NCI-H446 (cell line): Measurements from ENCODE around the gene APOF.
"Not testable (repeated sequence)": the region's sequence is repeated elsewhere in the genome, so short reads cannot be mapped to it uniquely, and the experiment has no call there.

Experiments used
- DNase-seq, 2 experiments: peaks; one replicate each; lab custom pipeline; 2025; lab: John Stamatoyannopoulos, UW

The APOF gene

DNA sequence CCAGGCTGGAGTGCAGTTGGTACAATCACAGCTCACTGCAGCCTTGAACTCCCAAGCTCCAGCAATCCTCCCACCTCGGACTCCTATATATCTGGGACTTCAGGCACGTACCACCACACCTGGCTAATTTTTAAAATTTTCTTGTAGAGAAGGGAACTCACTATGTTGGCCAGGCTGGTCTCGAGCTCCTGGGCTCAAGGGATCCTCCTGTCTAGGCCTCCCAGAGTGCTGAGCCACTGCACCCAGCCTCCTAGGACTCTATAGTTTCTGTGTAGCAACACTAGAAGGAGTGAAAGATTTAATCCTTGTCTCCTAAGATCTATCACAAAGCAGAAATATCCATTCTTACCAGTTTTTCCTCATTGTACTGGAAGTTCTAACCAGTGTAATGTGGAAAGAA, 4.3 kb upstream of the APOF start:
- no peak for DNase-seq

DNA sequence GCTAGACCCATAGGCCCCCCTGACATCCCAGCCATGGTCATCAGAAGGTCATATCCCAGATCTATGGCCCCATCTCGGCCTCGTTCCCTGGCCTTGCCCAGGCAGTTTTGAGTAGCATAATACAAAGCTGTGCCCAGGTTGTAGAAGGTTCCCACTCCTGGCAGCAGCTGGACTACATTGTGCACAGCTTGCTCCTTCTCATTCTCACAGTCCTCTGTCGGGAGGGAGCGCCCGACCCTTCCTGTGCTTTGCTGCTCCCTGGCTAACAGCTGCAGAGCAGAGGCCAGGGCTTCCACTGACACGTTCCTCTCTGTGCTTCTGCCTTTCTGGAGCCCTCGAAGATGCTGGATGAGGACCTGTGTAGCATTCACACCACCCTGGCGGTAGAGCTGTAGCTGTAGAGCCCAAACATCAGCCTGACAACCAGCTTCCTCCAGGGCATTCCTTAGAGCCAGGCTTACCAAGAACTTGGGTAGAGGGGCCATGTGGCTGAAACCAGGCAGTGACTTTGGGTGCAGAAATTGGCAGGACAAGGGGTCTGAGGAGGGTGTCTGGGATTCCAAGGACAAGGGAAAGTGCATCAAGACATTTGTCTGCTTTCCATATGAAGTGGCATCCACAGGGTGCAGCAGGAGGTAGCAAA, 1.0 kb downstream of the APOF start:
- DNase-seq, result no peak

DNA sequence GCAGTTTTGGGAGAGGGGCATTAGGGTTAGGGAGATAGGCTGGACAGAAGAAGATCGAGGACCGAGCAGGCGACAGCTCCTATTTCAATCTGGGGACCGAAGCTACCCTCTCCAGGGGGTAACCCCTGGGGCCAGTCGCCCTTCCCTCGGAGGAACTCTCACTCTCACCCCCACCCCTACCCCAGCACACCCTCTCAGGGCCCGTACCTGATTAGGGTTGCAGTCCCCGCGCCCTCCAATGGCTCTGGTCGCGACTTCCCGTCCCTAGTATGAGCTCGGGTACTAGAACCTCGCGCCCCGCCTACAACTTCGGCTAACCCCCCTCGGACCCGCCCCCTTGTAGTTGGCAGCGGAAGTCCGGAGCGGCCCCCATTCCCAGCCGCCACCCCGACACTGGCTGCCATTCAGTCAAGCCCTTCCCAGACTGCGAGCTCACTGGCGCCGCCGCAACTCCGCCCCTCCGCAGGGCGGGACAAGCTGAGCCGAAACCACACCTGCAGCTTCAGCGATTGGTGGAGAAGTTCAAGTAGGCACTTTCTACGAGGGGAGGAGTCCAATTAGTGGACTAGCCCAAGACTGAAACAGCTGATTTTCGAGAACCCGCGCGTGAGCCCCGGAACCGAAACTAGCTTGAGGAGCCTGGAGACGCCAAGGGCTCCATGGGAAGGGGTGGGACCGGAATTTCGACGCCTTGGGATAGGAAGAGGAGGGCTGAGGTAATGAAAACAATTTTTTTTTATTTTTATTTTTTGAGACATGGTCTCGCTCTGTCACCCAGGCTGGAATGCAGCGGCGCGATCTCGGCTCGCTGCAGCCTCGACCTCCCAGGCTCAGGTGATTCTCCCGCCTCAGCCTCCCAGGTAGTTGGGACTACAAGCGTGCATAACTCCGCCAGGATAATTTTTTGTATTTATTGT, 2.5 kb downstream of the APOF start, which contains the start of gene STAT2:
STAT2 (minus strand) TSS at position 257 of the 917 bp plus-strand sequence. CDS start 3,536 bp downstream, outside the sequence.
- peak; percentile 95 to 99 for DNase-seq

DNA sequence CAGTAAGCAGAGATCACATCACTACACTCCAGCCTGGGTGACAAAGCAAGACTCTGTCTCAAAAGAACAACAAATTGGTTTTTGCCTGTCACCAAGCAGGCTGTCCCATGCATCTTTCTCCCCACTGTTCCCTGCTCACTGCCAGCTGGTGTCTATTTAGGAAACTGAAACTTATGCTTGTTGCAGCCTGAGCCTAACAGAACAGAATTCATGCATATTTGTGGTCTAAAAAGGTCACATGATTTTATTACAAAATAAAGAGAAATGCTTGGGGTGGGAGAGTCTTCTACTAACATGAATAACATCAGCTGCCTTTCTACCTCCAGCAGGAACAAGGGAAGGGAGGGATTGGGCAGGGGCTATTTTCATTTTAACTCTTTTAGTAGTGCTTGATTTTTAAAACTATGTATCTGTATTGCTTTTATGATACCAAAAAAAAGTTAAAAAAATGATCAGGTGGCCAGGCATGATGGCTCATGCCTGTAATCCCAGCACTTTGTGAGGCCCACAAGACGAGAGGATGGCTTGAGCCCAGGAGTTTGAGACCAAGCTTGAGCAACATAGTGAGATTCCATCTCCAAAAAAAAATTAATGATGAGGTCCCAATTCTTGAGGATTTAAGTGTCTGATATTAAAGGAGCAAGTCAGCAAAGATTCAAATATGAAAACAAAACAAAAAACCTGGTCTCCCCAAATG, 3.7 kb downstream of the APOF start:
- DNase-seq, result no peak

DNA sequence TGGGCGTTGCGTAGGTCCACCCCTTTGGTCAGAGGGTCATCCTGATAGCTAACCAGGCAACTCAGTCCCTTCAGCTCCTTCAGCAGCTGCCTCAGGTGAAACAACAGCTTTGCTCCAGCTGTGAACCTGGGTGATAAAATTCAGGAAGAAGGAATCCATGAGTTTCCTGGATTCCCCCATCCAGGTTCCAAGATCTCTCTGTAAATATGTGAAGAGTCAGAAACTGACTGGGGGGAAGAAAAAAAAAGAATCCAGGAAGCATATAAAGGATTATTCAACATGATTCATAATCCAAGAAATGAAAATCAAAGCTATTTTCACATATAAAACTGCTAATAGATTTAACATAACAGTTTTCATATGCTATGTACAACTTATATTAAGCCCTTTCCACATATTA, 11.3 kb downstream of the APOF start:
- no peak for DNase-seq

DNA sequence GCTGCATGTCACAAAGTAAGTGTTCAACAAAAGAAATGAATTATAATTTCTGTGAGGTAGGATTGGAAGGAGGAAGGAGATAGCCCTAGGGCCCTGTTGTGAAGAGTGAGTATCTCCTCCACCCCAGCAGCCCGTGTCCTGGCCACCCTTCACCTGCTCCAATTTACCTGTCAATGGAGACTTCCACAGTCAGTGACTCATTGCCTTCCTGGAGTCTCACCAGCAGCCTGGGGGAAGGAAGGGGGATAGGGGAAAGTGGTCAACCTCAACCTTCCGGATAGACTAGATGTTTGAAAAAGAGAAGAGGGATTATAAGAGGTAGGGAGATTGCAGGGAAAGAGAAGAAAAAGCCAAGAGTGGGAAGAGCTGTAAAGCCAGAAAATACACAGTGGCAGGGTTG, 12.0 kb downstream of the APOF start:
- DNase-seq, result no peak

GRCh38 chr12:56348776-56349175, 13.9 kb downstream of the APOF start:
- no peak for DNase-seq

DNA sequence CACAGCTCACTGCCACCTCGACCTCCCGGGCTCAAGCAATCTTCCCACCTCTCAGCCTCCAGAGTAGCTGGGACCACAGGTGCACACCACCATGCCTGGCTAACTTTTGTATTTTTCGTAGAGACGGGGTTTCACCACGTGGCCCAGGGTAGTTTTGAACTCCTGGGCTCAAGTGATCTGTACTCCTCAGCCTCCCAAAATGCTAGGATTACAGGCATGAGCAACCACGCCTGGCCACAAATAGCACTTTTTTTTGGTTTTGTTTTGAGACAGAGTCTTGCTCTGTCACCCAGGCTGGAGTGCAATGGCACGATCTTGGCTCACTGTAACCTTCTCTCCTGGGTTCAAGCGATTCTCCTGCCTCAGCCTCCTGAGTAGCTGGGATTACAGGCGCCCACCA, 15.4 kb downstream of the APOF start:
- not testable (repeated sequence) for DNase-seq

- DNase-seq, result no peak
Measured at GRCh38 chr12:56346675-56347074, 16.0 kb downstream of the APOF start.

DNA sequence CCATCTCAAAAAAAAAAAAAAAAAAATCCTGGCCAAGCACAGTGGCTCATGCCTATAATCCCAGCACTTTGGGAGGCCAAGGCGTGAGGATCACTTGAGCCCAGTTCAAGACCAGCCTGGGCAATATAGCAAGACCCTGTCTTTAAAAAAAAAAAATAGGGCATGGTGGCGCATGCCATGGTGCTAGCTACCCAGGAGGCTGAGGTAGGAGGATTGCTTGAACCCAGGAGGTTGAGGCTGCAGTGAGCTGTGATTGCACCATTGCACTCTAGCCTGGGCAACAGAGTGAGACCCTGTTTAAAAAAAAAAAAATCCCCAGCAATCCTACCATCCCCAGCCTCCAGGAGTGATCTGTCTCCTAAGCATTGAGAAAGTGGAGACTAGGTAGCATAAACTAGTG, 20.4 kb downstream of the APOF start:
- DNase-seq, result not testable (repeated sequence)

DNA sequence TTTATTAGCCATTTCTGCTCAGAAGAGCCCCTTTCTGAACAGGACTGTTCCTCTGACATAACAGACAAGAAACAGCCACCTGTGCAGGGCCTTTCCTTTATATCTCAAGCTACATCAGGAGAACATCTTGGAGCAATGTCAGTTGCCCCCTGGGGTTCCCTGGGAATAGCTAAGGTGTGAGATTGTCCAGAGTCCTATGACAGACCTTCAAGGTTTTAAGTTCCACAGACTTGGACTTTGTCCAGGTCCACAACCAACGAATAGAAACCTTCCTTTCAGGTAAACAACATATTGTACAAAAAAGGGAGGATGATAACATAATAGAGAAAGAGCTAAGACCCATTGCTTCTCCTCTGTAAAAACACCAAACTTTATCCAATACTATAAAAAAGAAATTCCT, 21.0 kb downstream of the APOF start:
- DNase-seq, result no peak

DNA sequence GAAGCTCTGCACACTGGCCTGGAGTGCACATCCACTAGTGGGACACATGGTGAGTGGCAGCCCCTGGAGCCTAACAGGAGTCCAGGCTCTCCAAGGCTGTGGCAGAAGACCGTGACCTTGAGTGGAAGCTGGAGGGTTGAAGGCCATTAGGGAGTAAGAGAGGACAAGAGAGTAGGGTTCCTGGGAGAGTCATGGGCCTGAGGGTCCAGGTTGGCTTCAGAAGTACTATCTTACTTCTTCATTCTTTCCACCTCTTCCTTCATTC, 23.6 kb downstream of the APOF start:
- DNase-seq, result no peak

GRCh38 chr12:56338308-56339157, 24.1 kb downstream of the APOF start, which contains the start of gene IL23A:
Gene IL23A, plus strand, starts transcription at chr12:56338884. Its CDS starts 161 bp downstream, at chr12:56339045.
- DNase-seq, result no peak

DNA sequence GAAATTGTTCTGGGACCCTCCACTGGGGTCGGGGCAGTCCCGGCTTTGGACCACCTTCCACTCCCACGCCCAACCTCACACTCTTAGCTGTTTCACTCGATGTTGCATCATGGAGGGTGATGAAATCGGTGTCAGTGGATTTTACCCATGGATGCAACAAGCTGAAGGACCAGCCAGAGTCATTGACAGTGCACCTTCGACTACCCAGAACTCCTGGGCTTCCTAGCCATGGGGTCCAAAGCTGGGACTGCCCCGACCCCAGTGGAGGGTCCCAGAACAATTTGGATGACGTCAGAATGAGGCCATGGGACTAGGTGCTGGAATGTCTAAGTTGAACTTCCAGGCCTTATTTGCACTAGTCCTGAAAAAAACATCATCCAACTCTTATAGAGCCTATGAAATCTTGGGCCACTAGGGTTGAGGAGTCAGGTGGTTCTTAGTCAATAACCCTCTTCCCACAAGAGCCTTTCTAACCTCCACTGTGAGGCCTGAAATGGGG, 24.9 kb downstream of the APOF start:
- DNase-seq, result no peak

DNA sequence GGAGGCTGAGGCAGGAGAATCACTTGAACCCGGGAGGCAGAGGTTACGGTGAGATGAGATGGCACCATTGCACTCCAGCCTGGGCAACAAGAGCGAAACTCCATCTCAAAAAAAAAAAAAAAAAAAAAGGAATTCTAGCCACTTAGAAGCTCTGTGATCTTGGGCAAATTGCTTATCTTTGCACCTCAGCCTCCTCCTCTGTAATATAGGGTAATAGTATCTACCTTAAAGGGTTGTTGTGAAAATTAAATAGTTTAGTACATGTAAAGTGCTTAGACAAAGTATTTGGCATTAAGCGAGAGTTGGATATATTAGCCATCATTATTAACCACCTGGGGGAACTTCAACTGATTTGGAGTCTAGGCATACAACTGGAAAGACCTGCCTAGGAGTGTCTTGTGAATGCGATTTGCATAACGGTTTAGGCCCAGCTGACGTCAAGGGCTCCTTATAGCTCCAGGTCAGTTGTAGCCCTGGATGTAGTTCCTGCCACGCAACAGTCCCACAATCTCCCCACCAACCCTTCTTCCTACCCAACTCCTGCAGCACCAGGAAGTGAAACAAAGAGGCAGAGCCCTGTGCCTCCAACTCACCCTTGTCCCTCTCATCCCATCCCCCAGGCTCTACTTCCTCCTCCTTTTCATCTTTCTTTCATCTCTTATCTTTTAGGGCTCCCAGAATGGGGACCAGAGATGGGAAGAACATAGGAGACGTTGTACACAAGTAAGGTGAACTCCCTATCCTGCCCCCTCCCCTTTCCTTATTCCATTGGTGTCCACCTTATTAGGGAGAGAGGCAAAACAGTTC, 26.1 kb downstream of the APOF start:
- DNase-seq, result no peak

GRCh38 chr12:56335527-56335926, 27.1 kb downstream of the APOF start:
- not testable (repeated sequence) for DNase-seq

DNA sequence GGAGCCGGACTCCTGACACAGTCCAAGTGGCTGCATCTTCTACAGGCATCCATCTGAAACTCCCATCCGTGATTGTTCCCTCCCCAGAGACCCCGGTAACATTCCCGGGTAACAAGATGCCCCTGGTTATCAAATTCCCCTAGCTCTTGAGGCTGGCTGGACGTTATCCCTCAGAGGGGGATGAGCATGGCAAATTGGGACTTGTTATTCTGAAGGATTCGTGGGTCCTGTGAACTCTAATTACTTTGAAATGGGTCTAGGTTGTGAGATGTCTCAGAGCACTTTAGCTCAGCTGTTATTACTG, 28.2 kb downstream of the APOF start:
- no peak for DNase-seq

DNA sequence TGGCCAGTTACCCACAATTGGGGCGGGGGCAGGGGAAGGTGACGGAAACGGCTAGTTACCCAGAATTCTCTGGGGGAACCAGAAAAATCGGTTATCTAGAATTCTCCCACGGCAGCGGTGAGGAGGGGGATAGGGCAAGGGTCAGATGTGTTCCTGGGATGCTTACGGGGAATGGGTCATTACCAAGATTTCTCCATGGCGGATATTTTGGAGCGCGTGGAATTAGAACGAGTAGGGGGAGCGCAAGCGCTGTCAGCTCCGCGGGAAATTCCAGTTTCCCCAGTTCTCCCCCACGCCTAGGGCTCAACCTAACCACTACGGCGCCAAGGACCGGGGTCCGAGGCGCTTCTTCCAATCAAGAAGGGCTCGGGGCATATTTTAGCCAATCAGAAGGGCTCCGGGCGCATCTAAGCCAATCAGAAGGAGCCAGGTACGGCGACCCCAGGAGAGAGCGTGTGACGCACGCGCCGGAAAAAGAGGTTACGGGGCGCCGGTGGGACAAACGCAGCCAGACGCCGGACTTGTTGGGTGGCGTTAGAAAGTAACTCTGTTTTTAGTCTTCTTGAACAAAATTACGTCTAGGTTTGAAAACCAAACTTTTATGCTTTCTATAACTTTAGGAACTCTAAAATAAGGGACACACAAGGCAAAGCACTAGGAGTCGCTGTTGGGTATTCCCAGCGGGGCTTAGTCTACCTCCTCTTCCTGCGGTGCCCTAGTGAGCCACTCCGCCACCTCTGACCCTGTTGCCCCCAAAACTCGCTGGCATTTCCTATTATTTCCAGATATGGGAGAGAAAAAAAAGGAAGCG, 28.8 kb downstream of the APOF start, which contains the start of gene PAN2:
PAN2 (minus strand) TSS at position 322 of the 811 bp plus-strand sequence. CDS start 906 bp downstream, outside the sequence.
- peak; percentile 94 to 97 for DNase-seq

DNA sequence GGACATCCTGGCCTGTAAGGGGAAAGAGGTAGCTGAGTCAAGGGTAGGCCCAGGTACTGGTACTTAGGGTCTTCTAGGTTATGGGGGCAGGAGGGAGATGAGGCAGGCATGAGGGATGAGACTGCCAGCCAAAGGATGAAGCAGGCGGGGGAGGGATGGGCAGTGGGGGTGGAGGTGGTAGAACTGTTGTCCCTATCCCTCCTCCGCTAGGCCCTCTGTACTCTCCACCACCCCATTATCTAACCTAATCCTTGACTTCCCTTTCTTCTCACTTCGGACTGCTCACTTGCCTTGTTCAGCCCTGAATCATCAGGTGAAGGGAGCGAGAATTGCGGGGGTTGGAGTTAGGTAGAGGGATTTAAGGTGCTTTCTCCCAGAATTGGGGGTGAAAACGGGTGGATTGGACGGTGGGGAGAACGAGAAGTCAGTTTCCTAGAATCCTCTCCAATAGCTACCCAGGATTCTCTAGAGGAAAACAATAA, 29.4 kb downstream of the APOF start:
- DNase-seq, result no peak
